Natural killer cell (primary cell): Measurements from ENCODE around the gene DBN1. TPM values are rescaled to one million over a fixed set of nuclear protein-coding genes. Genes with fewer than 3 reads are reported as not detected.
"Not testable (repeated sequence)": the region's sequence is repeated elsewhere in the genome, so short reads cannot be mapped to it uniquely, and the experiment has no call there.

ENCODE experiments used
- ATAC-seq, 3 donors: fragments of 150-1000 bp in 2 of 3; fragments of 200-7000 bp in 1 of 3; cut with Tn5 transposase; 1 replicate in 1 of 3; 2 replicates in 2 of 3; pipeline ENCODE4 v1.10.0; 2021; ENCODE audit warnings: mild to moderate bottlenecking in 2 of 3, moderate library complexity in 2 of 3
- DNase-seq, 2 donors: peaks; one replicate each; pipeline versions ENCODE4 v3.0.0 to v3.0.0-alpha.2; 2013 to 2021; ENCODE audit warnings: mixed read lengths in 1 of 2
- H3K27ac ChIP-seq: one replicate; pipeline ENCODE4 v1.5.1; 2013; ENCODE audit warnings: mild to moderate bottlenecking, low read length
- H3K27me3 ChIP-seq: one replicate; pipeline ENCODE4 v1.6.1; 2013; ENCODE audit warnings: low read length; ENCODE audit not compliant: control insufficient read depth, insufficient read depth
- H3K36me3 ChIP-seq: one replicate; pipeline ENCODE4 v1.6.1; 2013; ENCODE audit warnings: low read length; ENCODE audit not compliant: control insufficient read depth, insufficient read depth
- H3K4me1 ChIP-seq: one replicate; pipeline ENCODE4 v1.6.1; 2013; ENCODE audit warnings: low read length; ENCODE audit not compliant: control insufficient read depth, insufficient read depth
- H3K4me3 ChIP-seq: one replicate; pipeline ENCODE4 v1.5.1; 2013; ENCODE audit warnings: low read length
- H3K9me3 ChIP-seq: one replicate; pipeline ENCODE4 v1.6.1; 2013; ENCODE audit warnings: low read length; ENCODE audit not compliant: control insufficient read depth, insufficient read depth
- H3K27ac Mint-ChIP-seq, 2 donors: one replicate each; pipeline ENCODE4 v1.8.0; 2022; ENCODE audit warnings: mild to moderate bottlenecking in 2 of 2, mixed read lengths in 2 of 2, moderate library complexity in 1 of 2
- H3K27me3 Mint-ChIP-seq, 2 donors: one replicate each; pipeline ENCODE4 v1.8.0; 2022; ENCODE audit warnings: low read depth in 2 of 2, mixed read lengths in 2 of 2
- H3K36me3 Mint-ChIP-seq: one replicate; pipeline ENCODE4 v1.8.0; 2022; ENCODE audit warnings: mixed read lengths
- H3K4me1 Mint-ChIP-seq, 2 donors: one replicate each; pipeline ENCODE4 v1.8.0; 2022; ENCODE audit warnings: mixed read lengths in 2 of 2
- H3K4me3 Mint-ChIP-seq: one replicate; pipeline ENCODE4 v1.8.0; 2022; ENCODE audit warnings: mild to moderate bottlenecking, moderate library complexity, mixed read lengths
- H3K9me3 Mint-ChIP-seq, 2 donors: one replicate each; pipeline ENCODE4 v1.8.0; 2022; ENCODE audit warnings: mixed read lengths in 2 of 2
- WGBS: methylation state at CpG from one replicate; pipeline ENCODE4 v1.1.7; 2013; ENCODE audit warnings: missing lambda C conversion rate; ENCODE audit not compliant: insufficient coverage; 5-methylcytosine and 5-hydroxymethylcytosine counted together
- intact Hi-C: fragments of 100-400 bp; cut with micrococcal nuclease; formaldehyde crosslinking; loops from one replicate; pipeline ENCODE4 v1.14.2; 2022
- total RNA-seq, 4 donors: library from RNA; stranded (reverse); fragments of 120-200 nt in 1 of 4; gene quantifications; one replicate each; pipeline versions ENCODE4 v1.2.3 to v1.2.4, GENCODE V29; 2013 to 2022
- TF ChIP-seq, protein P1 (sequence below): fragments of 200-600 bp; IDR thresholded peaks from one replicate; pipeline ENCODE4 v1.8.0; 2022; ENCODE audit warnings: antibody characterized with exemption

Gene DBN1
- total RNA-seq, 3 donors from 2014 or later (not counting 1 experiment from before 2014, with no cell fraction given): 13.7 to 25.2 (median 15.0) TPM

- no peak overlapping the region for H3K4me3 Mint-ChIP-seq
- Histone ChIP-seq H3K4me1 (no peaks in the 10 kb centered on the region), H3K27me3 (no peaks in the 10 kb centered on the region), H3K4me3 (no peak overlapping the region), H3K9me3 (no peaks in the 10 kb centered on the region), H3K27ac (no peak overlapping the region), H3K36me3 (no peaks in the 10 kb centered on the region)
- H3K27ac Mint-ChIP-seq: no peak overlapping the region
- no peaks in the 10 kb centered on the region for H3K9me3 Mint-ChIP-seq
- H3K27me3 Mint-ChIP-seq: no peaks in the 10 kb centered on the region
- DNase-seq: no peak
- 97% methylated on average over 3 of the region's 3 CpGs for WGBS
- intact Hi-C loops: no loop called here
- H3K36me3 Mint-ChIP-seq: no peaks in the 10 kb centered on the region
- H3K4me1 Mint-ChIP-seq: peaks cover 0 to 3% of the 10 kb centered on the region in 2 donors
- no peak for ATAC-seq
- TF ChIP-seq, protein P1, sequence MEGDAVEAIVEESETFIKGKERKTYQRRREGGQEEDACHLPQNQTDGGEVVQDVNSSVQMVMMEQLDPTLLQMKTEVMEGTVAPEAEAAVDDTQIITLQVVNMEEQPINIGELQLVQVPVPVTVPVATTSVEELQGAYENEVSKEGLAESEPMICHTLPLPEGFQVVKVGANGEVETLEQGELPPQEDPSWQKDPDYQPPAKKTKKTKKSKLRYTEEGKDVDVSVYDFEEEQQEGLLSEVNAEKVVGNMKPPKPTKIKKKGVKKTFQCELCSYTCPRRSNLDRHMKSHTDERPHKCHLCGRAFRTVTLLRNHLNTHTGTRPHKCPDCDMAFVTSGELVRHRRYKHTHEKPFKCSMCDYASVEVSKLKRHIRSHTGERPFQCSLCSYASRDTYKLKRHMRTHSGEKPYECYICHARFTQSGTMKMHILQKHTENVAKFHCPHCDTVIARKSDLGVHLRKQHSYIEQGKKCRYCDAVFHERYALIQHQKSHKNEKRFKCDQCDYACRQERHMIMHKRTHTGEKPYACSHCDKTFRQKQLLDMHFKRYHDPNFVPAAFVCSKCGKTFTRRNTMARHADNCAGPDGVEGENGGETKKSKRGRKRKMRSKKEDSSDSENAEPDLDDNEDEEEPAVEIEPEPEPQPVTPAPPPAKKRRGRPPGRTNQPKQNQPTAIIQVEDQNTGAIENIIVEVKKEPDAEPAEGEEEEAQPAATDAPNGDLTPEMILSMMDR: no peak
These were observed 54.4 kb downstream of the DBN1 start for GRCh38 chr5:177419046-177419445.

GRCh38 chr5:177417081-177417480 is 56.4 kb downstream of the DBN1 start:
- H3K4me3 Mint-ChIP-seq, H3K27ac ChIP-seq, DNase-seq, H3K9me3 ChIP-seq, ATAC-seq, H3K9me3 Mint-ChIP-seq, H3K27ac Mint-ChIP-seq, H3K36me3 Mint-ChIP-seq, H3K27me3 ChIP-seq, H3K36me3 ChIP-seq, H3K4me3 ChIP-seq, intact Hi-C loops, H3K27me3 Mint-ChIP-seq: not testable (repeated sequence)
- peaks cover 15% of the 10 kb centered on the region for H3K4me1 ChIP-seq
- 67% methylated on average over 6 of the region's 6 CpGs for WGBS
- peaks cover 9 to 18% of the 10 kb centered on the region in 2 donors for H3K4me1 Mint-ChIP-seq

GRCh38 chr5:177414481-177414880 is 59.0 kb downstream of the DBN1 start:
- Mint-ChIP-seq H3K27me3 (no peaks in the 10 kb centered on the region), H3K9me3 (no peaks in the 10 kb centered on the region), H3K4me1 (peaks cover 29 to 40% of the 10 kb centered on the region in 2 donors), H3K36me3 (no peaks in the 10 kb centered on the region), H3K4me3 (no peak overlapping the region), H3K27ac (peak overlapping the region in 1 of 2 donors; percentile 16)
- TF ChIP-seq, protein P1: no peak
- intact Hi-C loops: no loop called here
- H3K27me3 ChIP-seq: no peaks in the 10 kb centered on the region
- WGBS: 100% methylated on average over 2 of the region's 3 CpGs
- H3K27ac ChIP-seq: no peak overlapping the region
- no peaks in the 10 kb centered on the region for H3K36me3 ChIP-seq
- H3K4me3 ChIP-seq: no peak overlapping the region
- peaks cover 38% of the 10 kb centered on the region for H3K4me1 ChIP-seq
- ATAC-seq (no peak), DNase-seq (no peak)
- H3K9me3 ChIP-seq: no peaks in the 10 kb centered on the region

DNA sequence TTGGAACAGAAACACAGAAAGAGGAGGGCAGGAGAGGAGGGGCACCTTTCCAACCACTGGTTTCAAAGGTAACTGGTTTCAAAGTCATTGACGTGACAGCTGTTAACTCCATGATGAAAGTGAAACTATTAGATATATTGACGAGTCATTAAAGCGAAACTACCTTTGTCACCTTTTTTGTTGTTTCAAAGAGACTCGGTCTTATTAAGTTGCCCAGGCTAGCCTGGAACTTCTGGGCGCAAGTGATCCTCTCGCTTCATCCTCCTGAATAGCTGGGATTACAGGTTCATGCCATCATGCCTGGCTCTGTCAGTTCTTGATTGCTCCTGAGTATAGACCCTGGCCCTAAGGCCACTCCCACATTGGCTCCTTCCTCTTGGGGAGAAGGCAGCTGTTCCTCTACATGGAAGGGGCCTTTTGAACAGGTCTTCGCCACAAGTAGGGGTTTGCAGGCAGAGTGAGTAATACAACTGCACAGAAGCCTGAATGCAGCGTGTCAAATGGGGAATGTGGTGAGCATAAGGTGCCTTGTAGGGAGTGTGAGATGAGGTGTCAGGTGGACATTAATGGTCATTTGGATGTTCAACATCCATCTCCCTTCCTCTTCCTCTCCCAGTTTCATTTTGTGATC is 60.7 kb downstream of the DBN1 start:
- no peak overlapping the region for H3K4me3 ChIP-seq
- TF ChIP-seq, protein P1: no peak
- H3K36me3 ChIP-seq: no peaks in the 10 kb centered on the region
- peaks cover 43% of the 10 kb centered on the region for H3K4me1 ChIP-seq
- intact Hi-C loops: loop anchor here (1.0 kb wide), 1 partner anchor 14 kb away; the partner anchor contains the start of gene GRK6
- DNase-seq (peak; percentile 17 to 77), ATAC-seq (peak; percentile 61 to 69 (median 68))
- peaks cover 36 to 48% of the 10 kb centered on the region in 2 donors for H3K4me1 Mint-ChIP-seq
- H3K9me3 ChIP-seq: no peaks in the 10 kb centered on the region
- no peaks in the 10 kb centered on the region for H3K36me3 Mint-ChIP-seq
- no peaks in the 10 kb centered on the region for H3K9me3 Mint-ChIP-seq
- H3K27ac Mint-ChIP-seq: peak overlapping the region; percentile 78 to 80
- H3K27me3 Mint-ChIP-seq: no peaks in the 10 kb centered on the region
- H3K27ac ChIP-seq: peak overlapping the region; percentile 0
- 64% methylated on average over 7 of the region's 8 CpGs for WGBS
- no peaks in the 10 kb centered on the region for H3K27me3 ChIP-seq
- peak overlapping the region; percentile 65 for H3K4me3 Mint-ChIP-seq
